Measurements from ENCODE around the gene TMIGD2.

TMIGD2 gene

DNA sequence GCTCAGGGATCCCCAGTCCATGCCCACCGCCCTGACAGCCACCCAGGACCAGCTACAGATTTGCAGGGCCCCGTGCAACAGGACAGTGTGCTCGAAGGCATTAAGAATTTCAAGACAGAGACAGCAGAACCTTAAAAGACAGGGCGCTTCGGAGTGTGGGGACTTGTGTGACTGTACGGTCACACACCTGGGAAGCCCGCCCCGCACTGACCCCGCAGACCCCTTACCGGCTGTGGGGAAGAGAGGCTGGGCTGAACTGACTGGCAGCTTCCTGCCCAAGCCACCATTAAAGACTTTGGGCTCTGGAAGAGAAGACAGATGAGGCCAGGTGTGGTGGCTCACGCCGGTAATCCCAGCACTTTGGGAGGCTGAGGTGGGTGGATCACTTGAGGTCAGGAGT is 22.0 kb upstream of the TMIGD2 start:
- H3K4me2 ChIP-seq (ENCODE audit: low read length), result no peak overlapping the region

DNA sequence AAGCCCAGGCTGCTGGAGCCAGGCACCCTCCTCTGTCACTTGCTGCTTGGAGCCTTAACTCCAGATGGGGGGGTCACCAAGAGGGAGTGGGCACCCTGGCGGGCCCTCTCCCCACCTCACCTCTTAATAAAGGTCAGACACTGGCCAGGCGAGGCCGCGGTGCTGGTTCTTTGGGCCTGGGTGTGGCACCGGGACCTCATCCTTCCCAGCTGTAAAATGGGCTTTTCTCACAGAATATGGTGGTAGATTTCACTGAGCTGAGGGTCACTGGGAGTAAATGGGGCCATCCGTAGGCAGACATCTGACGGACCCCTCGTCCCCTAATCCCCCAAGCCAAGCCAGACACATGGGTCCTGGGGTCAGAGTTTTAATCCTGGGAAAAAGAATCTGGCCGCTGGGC is 21.5 kb upstream of the TMIGD2 start:
- H3K4me3 ChIP-seq (ENCODE audit: low read length), result no peak overlapping the region
- no peaks in the 10 kb centered on the region for H3K79me2 ChIP-seq (ENCODE audit: control insufficient read depth, low read length)
- no peaks in the 10 kb centered on the region for H3K9me2 ChIP-seq (replicated peaks; ENCODE audit: control insufficient read depth, low read length)
- TF ChIP-seq EZH2phosphoT487 (IDR thresholded peaks at IDR 0.05; ENCODE audit: borderline replicate concordance, low read length), result no peak
- TF ChIP-seq, protein P1, sequence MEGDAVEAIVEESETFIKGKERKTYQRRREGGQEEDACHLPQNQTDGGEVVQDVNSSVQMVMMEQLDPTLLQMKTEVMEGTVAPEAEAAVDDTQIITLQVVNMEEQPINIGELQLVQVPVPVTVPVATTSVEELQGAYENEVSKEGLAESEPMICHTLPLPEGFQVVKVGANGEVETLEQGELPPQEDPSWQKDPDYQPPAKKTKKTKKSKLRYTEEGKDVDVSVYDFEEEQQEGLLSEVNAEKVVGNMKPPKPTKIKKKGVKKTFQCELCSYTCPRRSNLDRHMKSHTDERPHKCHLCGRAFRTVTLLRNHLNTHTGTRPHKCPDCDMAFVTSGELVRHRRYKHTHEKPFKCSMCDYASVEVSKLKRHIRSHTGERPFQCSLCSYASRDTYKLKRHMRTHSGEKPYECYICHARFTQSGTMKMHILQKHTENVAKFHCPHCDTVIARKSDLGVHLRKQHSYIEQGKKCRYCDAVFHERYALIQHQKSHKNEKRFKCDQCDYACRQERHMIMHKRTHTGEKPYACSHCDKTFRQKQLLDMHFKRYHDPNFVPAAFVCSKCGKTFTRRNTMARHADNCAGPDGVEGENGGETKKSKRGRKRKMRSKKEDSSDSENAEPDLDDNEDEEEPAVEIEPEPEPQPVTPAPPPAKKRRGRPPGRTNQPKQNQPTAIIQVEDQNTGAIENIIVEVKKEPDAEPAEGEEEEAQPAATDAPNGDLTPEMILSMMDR (IDR thresholded peaks at IDR 0.05; ENCODE audit: low read depth, low read length, poor library complexity, severe bottlenecking), result no peak
- peaks cover 14% of the 10 kb centered on the region; the same call in 1 of the 2 replicates for H3K9me3 ChIP-seq (ENCODE audit: control insufficient read depth, insufficient read depth, low read length)
- no peaks in the 10 kb centered on the region for H4K20me1 ChIP-seq (ENCODE audit: control insufficient read depth, insufficient read depth, low read depth, low read length)
- no peaks in the 10 kb centered on the region for H3K36me3 ChIP-seq (ENCODE audit: control insufficient read depth, low read length)
- no peak overlapping the region for H3K27ac ChIP-seq (ENCODE audit: low read depth, low read length)
- no peak overlapping the region for H3K4me2 ChIP-seq (ENCODE audit: low read length)
- no peaks in the 10 kb centered on the region for H3K4me1 ChIP-seq (ENCODE audit: control insufficient read depth, low read length)
- no peaks in the 10 kb centered on the region for H3F3A ChIP-seq (ENCODE audit: control insufficient read depth, insufficient read depth)
- no peaks in the 10 kb centered on the region for H3K27me3 ChIP-seq (ENCODE audit: control insufficient read depth, low read length)

More for the DNA sequence above, 22.0 kb upstream of the TMIGD2 start:
- H3K79me2 ChIP-seq (ENCODE audit: control insufficient read depth, low read length), result no peaks in the 10 kb centered on the region
- H4K20me1 ChIP-seq (ENCODE audit: control insufficient read depth, insufficient read depth, low read depth, low read length), result no peaks in the 10 kb centered on the region
- no peaks in the 10 kb centered on the region for H3K4me1 ChIP-seq (ENCODE audit: control insufficient read depth, low read length)
- H3K27me3 ChIP-seq (ENCODE audit: control insufficient read depth, low read length), result no peaks in the 10 kb centered on the region
- TF ChIP-seq, protein P1 (IDR thresholded peaks at IDR 0.05; ENCODE audit: low read depth, low read length, poor library complexity, severe bottlenecking), result no peak
- TF ChIP-seq EZH2phosphoT487 (IDR thresholded peaks at IDR 0.05; ENCODE audit: borderline replicate concordance, low read length), result no peak
- no peaks in the 10 kb centered on the region for H3K36me3 ChIP-seq (ENCODE audit: control insufficient read depth, low read length)
- no peak overlapping the region for H3K27ac ChIP-seq (ENCODE audit: low read depth, low read length)
- H3K4me3 ChIP-seq (ENCODE audit: low read length), result no peak overlapping the region
- H3K9me3 ChIP-seq (ENCODE audit: control insufficient read depth, insufficient read depth, low read length), result peaks cover 14% of the 10 kb centered on the region; the same call in 1 of the 2 replicates
- no peaks in the 10 kb centered on the region for H3F3A ChIP-seq (ENCODE audit: control insufficient read depth, insufficient read depth)
- H3K9me2 ChIP-seq (replicated peaks; ENCODE audit: control insufficient read depth, low read length), result no peaks in the 10 kb centered on the region

DNA sequence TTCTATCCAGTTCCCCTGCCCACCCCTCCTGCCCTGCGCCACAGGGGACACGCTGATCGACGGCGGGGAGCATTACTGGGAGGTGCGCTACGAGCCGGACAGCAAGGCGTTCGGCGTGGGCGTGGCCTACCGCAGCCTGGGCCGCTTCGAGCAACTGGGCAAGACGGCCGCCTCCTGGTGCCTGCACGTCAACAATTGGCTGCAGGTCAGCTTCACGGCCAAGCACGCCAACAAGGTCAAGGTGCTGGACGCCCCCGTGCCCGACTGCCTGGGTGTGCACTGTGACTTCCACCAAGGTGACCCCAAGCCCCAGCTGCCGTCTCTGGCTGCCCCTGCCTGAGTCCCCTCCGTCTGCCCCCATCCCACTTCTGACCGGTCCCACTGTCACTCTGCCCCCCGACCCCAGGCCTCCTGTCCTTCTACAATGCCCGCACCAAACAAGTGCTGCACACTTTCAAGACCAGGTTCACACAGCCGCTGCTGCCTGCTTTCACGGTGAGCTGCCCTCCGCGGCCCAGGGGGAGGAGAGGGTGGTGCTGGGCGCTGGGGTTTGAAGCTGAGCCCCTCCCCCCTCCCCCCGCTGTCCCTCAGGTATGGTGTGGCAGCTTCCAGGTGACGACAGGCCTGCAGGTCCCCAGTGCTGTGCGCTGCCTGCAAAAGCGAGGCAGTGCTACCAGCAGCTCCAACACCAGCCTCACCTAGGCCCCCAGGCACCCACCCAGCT is 20.9 kb upstream of the TMIGD2 start:
- Histone ChIP-seq H3K4me2 (ENCODE audit: low read length) (no peak overlapping the region), H3K4me1 (ENCODE audit: control insufficient read depth, low read length) (no peaks in the 10 kb centered on the region), H3K4me3 (ENCODE audit: low read length) (no peak overlapping the region), H3K27ac (ENCODE audit: low read depth, low read length) (no peak overlapping the region), H3K79me2 (ENCODE audit: control insufficient read depth, low read length) (no peaks in the 10 kb centered on the region), H3K9me3 (ENCODE audit: control insufficient read depth, insufficient read depth, low read length) (peaks cover 14% of the 10 kb centered on the region; the same call in 1 of the 2 replicates), H4K20me1 (ENCODE audit: control insufficient read depth, insufficient read depth, low read depth, low read length) (no peaks in the 10 kb centered on the region), H3K36me3 (ENCODE audit: control insufficient read depth, low read length) (no peaks in the 10 kb centered on the region), H3K27me3 (ENCODE audit: control insufficient read depth, low read length) (no peaks in the 10 kb centered on the region), H3F3A (ENCODE audit: control insufficient read depth, insufficient read depth) (no peaks in the 10 kb centered on the region), H3K9me2 (replicated peaks; ENCODE audit: control insufficient read depth, low read length) (no peaks in the 10 kb centered on the region)
- no peak for TF ChIP-seq EZH2phosphoT487 (IDR thresholded peaks at IDR 0.05; ENCODE audit: borderline replicate concordance, low read length)
- TF ChIP-seq, protein P1 (IDR thresholded peaks at IDR 0.05; ENCODE audit: low read depth, low read length, poor library complexity, severe bottlenecking), result no peak
